Trophoblast cell (in vitro differentiated cells and primary cell): ENCODE results near the gene TBC1D16.

Experiments
- DNase-seq, 2 donors: peaks; one replicate each; pipeline ENCODE4 v3.0.0-alpha.2; 2016
- H2AFZ ChIP-seq: 2 replicates; pipeline ENCODE4 v1.6.1; 2013; ENCODE audit warnings: low read length, moderate library complexity, mild to moderate bottlenecking; ENCODE audit not compliant: insufficient read depth, poor library complexity
- H2AK5ac ChIP-seq: 2 replicates; pipeline ENCODE4 v1.6.1; 2013; ENCODE audit warnings: mild to moderate bottlenecking, low read length
- H2BK120ac ChIP-seq: 2 replicates; pipeline ENCODE4 v1.6.1; 2013; ENCODE audit warnings: low read length, mild to moderate bottlenecking, moderate library complexity; ENCODE audit not compliant: insufficient read depth, poor library complexity
- H2BK12ac ChIP-seq: 2 replicates; pipeline ENCODE4 v1.6.1; 2013; ENCODE audit warnings: mild to moderate bottlenecking, low read length, moderate library complexity
- H2BK5ac ChIP-seq: 2 replicates; pipeline ENCODE4 v1.6.1; 2013; ENCODE audit warnings: low read length, low read depth, moderate library complexity, mild to moderate bottlenecking; ENCODE audit not compliant: poor library complexity
- H3K14ac ChIP-seq: 2 replicates; pipeline ENCODE4 v1.6.1; 2013; ENCODE audit warnings: mild to moderate bottlenecking, low read length
- H3K18ac ChIP-seq: 2 replicates; pipeline ENCODE4 v1.6.1; 2013; ENCODE audit warnings: mild to moderate bottlenecking, low read length
- H3K23ac ChIP-seq: 2 replicates; pipeline ENCODE4 v1.6.1; 2013; ENCODE audit warnings: low read length
- H3K27ac ChIP-seq: 2 replicates; pipeline ENCODE4 v1.5.1; 2013; ENCODE audit warnings: low read depth, mild to moderate bottlenecking, inconsistent platforms, low read length, moderate library complexity
- H3K27me3 ChIP-seq: 2 replicates; pipeline ENCODE4 v1.6.1; 2013; ENCODE audit warnings: inconsistent platforms, mild to moderate bottlenecking, low read length, moderate library complexity; ENCODE audit not compliant: insufficient read depth
- H3K36me3 ChIP-seq, 2 experiments: 1 replicate in 1 of 2; 2 replicates in 1 of 2; pipeline ENCODE4 v1.6.1; 2013; ENCODE audit warnings: low read length in 2 of 2, mild to moderate bottlenecking in 2 of 2, moderate library complexity in 1 of 2; ENCODE audit not compliant: insufficient read depth in 2 of 2, control insufficient read depth in 1 of 2
- H3K4ac ChIP-seq: 2 replicates; pipeline ENCODE4 v1.6.1; 2013; ENCODE audit warnings: low read depth, mild to moderate bottlenecking, low read length, moderate library complexity
- H3K4me1 ChIP-seq, 2 experiments: 1 replicate in 1 of 2; 2 replicates in 1 of 2; pipeline ENCODE4 v1.6.1; 2013; ENCODE audit warnings: low read length in 2 of 2, mild to moderate bottlenecking in 2 of 2, moderate library complexity in 1 of 2; ENCODE audit not compliant: insufficient read depth in 2 of 2, control insufficient read depth in 1 of 2
- H3K4me2 ChIP-seq: 2 replicates; pipeline ENCODE4 v1.6.1; 2013; ENCODE audit warnings: inconsistent platforms, mild to moderate bottlenecking, low read length, moderate library complexity
- H3K4me3 ChIP-seq: 2 replicates; pipeline ENCODE4 v1.5.1; 2013; ENCODE audit warnings: mild to moderate bottlenecking, low read depth, low read length, inconsistent platforms
- H3K79me1 ChIP-seq: one replicate; pipeline ENCODE4 v1.6.1; 2013; ENCODE audit warnings: low read length
- H3K79me2 ChIP-seq: 2 replicates; pipeline ENCODE4 v1.6.1; 2013; ENCODE audit warnings: low read length, mild to moderate bottlenecking; ENCODE audit not compliant: control insufficient read depth, insufficient read depth, poor library complexity
- H3K9ac ChIP-seq: 2 replicates; pipeline ENCODE4 v1.6.1; 2013; ENCODE audit warnings: mild to moderate bottlenecking, low read length
- H3K9me3 ChIP-seq: 2 replicates; pipeline ENCODE4 v1.6.1; 2013; ENCODE audit warnings: low read depth, mild to moderate bottlenecking, control low read depth, inconsistent platforms, low read length; ENCODE audit not compliant: insufficient read depth
- H4K12ac ChIP-seq: 2 replicates; pipeline ENCODE4 v1.6.1; 2013; ENCODE audit warnings: low read depth, mild to moderate bottlenecking, low read length, moderate library complexity
- H4K8ac ChIP-seq: 2 replicates; pipeline ENCODE4 v1.6.1; 2013; ENCODE audit warnings: low read depth, mild to moderate bottlenecking, low read length, moderate library complexity
- H4K91ac ChIP-seq: one replicate; pipeline ENCODE4 v1.6.1; 2013; ENCODE audit warnings: low read depth, mild to moderate bottlenecking, low read length, moderate library complexity
- WGBS: extraction: QIAGEN DNeasy Blood & Tissue Kit; methylation state at CpG from one replicate; pipeline ENCODE4 v1.1.7; 2013; ENCODE audit warnings: missing lambda C conversion rate; ENCODE audit not compliant: insufficient read length, insufficient coverage; ENCODE audit errors: extremely low coverage; 5-methylcytosine and 5-hydroxymethylcytosine counted together

Gene TBC1D16

DNA sequence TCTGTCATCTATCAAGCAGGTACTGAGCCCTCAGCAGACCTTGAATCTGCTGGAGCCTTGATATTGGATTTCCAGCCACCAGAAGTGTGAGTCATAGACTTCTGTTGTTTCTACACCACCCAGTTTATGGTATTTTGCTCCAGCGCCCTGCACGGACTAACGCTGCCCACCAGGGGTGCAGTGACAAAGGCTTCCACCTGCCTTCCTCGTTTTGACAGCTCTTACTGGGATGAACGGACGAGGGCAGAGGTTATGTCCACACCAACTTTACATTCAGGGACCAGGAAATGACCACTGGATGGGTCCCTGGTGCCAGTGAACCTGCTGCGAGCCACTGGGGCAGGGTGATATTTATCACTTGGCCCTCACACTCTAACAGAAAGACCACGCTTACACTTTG is 129.8 kb downstream of the TBC1D16 start:
- no peaks in the 10 kb centered on the region for H3K36me3 ChIP-seq
- H3K4me1 ChIP-seq: no peaks in the 10 kb centered on the region
- no peak overlapping the region for H3K9ac ChIP-seq
- H3K27me3 ChIP-seq: no peaks in the 10 kb centered on the region
- no peak overlapping the region for H2AFZ ChIP-seq
- H4K12ac ChIP-seq: no peak overlapping the region
- DNase-seq: peak; percentile 40 to 79
- H2BK120ac ChIP-seq: no peak overlapping the region
- H3K23ac ChIP-seq: no peak overlapping the region
- no peaks in the 10 kb centered on the region for H3K79me2 ChIP-seq
- H3K4ac ChIP-seq: no peak overlapping the region
- H3K27ac ChIP-seq: no peak overlapping the region
- no peak overlapping the region for H4K91ac ChIP-seq
- no peak overlapping the region for H3K14ac ChIP-seq
- H3K79me1 ChIP-seq: no peaks in the 10 kb centered on the region
- no peak overlapping the region for H4K8ac ChIP-seq
- no peak overlapping the region for H3K4me2 ChIP-seq
- no peak overlapping the region for H3K4me3 ChIP-seq
- no CpG with 5 or more reads among the region's 8 CpGs for whole genome bisulfite sequencing
- H2BK5ac ChIP-seq: no peak overlapping the region
- H2AK5ac ChIP-seq: no peak overlapping the region
- H3K18ac ChIP-seq: no peak overlapping the region
- H2BK12ac ChIP-seq: no peak overlapping the region
- no peaks in the 10 kb centered on the region for H3K9me3 ChIP-seq

GRCh38 chr17:79904865-79905264 is 130.8 kb downstream of the TBC1D16 start:
- Histone ChIP-seq H3K18ac (no peak overlapping the region), H3K4ac (no peak overlapping the region), H3K27ac (no peak overlapping the region), H3K36me3 (no peaks in the 10 kb centered on the region), H3K4me2 (no peak overlapping the region), H3K4me1 (no peaks in the 10 kb centered on the region), H2BK120ac (no peak overlapping the region), H2AFZ (no peak overlapping the region), H3K14ac (no peak overlapping the region), H4K8ac (no peak overlapping the region), H4K91ac (no peak overlapping the region), H4K12ac (no peak overlapping the region), H2AK5ac (no peak overlapping the region), H3K4me3 (no peak overlapping the region), H3K9me3 (no peaks in the 10 kb centered on the region), H3K79me1 (no peaks in the 10 kb centered on the region), H3K9ac (no peak overlapping the region), H2BK12ac (no peak overlapping the region), H2BK5ac (no peak overlapping the region), H3K79me2 (no peaks in the 10 kb centered on the region), H3K27me3 (no peaks in the 10 kb centered on the region), H3K23ac (no peak overlapping the region)
- peak in 1 of 2 donors; percentile 49 for DNase-seq
- whole genome bisulfite sequencing: no CpG with 5 or more reads among the region's 9 CpGs

DNA sequence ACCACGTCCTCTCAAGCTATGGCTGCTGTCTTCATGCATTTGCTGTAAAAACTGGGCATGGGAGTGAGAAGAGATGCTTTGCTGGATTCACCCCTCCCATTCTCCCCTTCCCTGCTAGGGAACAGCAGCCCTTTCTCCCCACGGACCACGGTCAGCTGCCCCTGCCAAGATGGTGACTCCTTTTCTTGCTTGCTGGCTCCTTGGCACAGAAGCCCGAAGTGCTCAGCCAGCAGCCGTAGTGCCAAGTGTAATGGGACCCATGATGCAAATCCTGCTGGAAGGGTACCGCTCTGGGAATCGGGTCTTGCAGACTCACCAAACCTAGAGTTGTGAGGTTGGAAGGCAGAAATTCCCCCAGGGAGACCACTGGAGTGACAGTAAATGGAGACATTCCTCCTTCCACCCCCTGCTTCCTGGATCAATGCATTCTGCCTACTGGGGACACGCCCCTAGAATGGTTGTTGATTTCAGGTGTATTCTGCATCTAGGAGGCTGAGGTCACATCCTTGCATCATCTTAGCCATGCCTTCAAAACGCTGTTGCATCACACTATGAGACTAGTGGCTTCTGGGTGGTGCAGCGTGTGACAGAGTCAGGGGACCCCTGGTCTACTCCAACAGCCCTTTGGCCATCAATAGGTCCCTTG is 133.4 kb downstream of the TBC1D16 start:
- Histone ChIP-seq H3K9me3 (no peaks in the 10 kb centered on the region), H3K4me2 (no peak overlapping the region), H2AFZ (no peak overlapping the region), H3K4ac (no peak overlapping the region), H2AK5ac (no peak overlapping the region), H3K79me1 (no peaks in the 10 kb centered on the region), H4K8ac (no peak overlapping the region), H3K9ac (no peak overlapping the region), H3K18ac (no peak overlapping the region), H4K12ac (no peak overlapping the region), H3K27me3 (no peaks in the 10 kb centered on the region), H3K27ac (no peak overlapping the region), H3K14ac (no peak overlapping the region), H3K36me3 (no peaks in the 10 kb centered on the region), H3K79me2 (no peaks in the 10 kb centered on the region), H2BK12ac (no peak overlapping the region), H3K23ac (no peak overlapping the region), H2BK5ac (no peak overlapping the region), H3K4me3 (no peak overlapping the region), H3K4me1 (no peaks in the 10 kb centered on the region), H2BK120ac (no peak overlapping the region), H4K91ac (no peak overlapping the region)
- no CpG with 5 or more reads among the region's 10 CpGs for WGBS
- peak in 1 of 2 donors; percentile 22 for DNase-seq

GRCh38 chr17:79901131-79901530 is 134.5 kb downstream of the TBC1D16 start:
- no peak for DNase-seq
- Histone ChIP-seq H4K8ac (no peak overlapping the region), H3K9ac (no peak overlapping the region), H2BK12ac (no peak overlapping the region), H3K79me1 (no peaks in the 10 kb centered on the region), H3K4me3 (no peak overlapping the region), H3K23ac (no peak overlapping the region), H3K14ac (no peak overlapping the region), H2BK120ac (no peak overlapping the region), H3K4me2 (no peak overlapping the region), H4K91ac (no peak overlapping the region), H3K4ac (no peak overlapping the region), H4K12ac (no peak overlapping the region), H3K27ac (no peak overlapping the region), H2BK5ac (no peak overlapping the region), H3K36me3 (no peaks in the 10 kb centered on the region), H3K9me3 (no peaks in the 10 kb centered on the region), H3K18ac (no peak overlapping the region), H3K79me2 (no peaks in the 10 kb centered on the region), H3K4me1 (no peaks in the 10 kb centered on the region), H3K27me3 (no peaks in the 10 kb centered on the region), H2AFZ (no peak overlapping the region), H2AK5ac (no peak overlapping the region)
- no CpG with 5 or more reads among the region's 6 CpGs for WGBS
